WTC11 (cell line): ENCODE measurements around the gene CDC25A. TPM values are rescaled to one million over a fixed set of nuclear protein-coding genes. Genes with fewer than 3 reads are reported as not detected.

Experiments used
- ATAC-seq: fragments of 200-7000 bp; cut with Tn5 transposase; 2 replicates; pipeline ENCODE4 v1.10.0; 2021; ENCODE audit warnings: mild to moderate bottlenecking, moderate library complexity
- CTCF ChIA-PET: fragments of 300-600 bp; sonication (Branson Sonifier 250); formaldehyde crosslinking; loops from one replicate; lab custom pipeline; 2021; ENCODE audit warnings: antibody characterized with exemption; lab: Charles Lee
- POLR2A ChIA-PET: fragments of 350-600 bp; sonication (Branson Sonifier 250); formaldehyde crosslinking; loops from one replicate; lab custom pipeline; 2021; ENCODE audit warnings: antibody characterized with exemption; lab: Charles Lee
- DNase-seq: peaks from one replicate; pipeline ENCODE4 v3.0.0; 2021; ENCODE audit warnings: low spot score
- H3K27ac Mint-ChIP-seq: 2 replicates; pipeline ENCODE4 v1.8.0; 2021; ENCODE audit warnings: mixed read lengths
- H3K27me3 Mint-ChIP-seq: 2 replicates; pipeline ENCODE4 v1.8.0; 2021; ENCODE audit warnings: low read depth, mild to moderate bottlenecking, moderate library complexity, mixed read lengths
- H3K36me3 Mint-ChIP-seq: 2 replicates; pipeline ENCODE4 v1.8.0; 2021; ENCODE audit warnings: mixed read lengths
- H3K4me1 Mint-ChIP-seq: 2 replicates; pipeline ENCODE4 v1.8.0; 2022; ENCODE audit warnings: mixed read lengths
- H3K4me3 Mint-ChIP-seq: 2 replicates; pipeline ENCODE4 v1.8.0; 2021; ENCODE audit warnings: mild to moderate bottlenecking, moderate library complexity, mixed read lengths
- H3K9me3 Mint-ChIP-seq: 2 replicates; pipeline ENCODE4 v1.8.0; 2021; ENCODE audit warnings: mixed read lengths
- ARID4B ChIP-seq: sonication (generic); formaldehyde crosslinking; IDR thresholded peaks from 2 replicates; pipeline ENCODE4 v1.8.0; 2023; ENCODE audit warnings: missing genetic modification reagents, mild to moderate bottlenecking, borderline replicate concordance
- ATF1 ChIP-seq: sonication (generic); formaldehyde crosslinking; IDR thresholded peaks from 2 replicates; pipeline ENCODE4 v1.8.1; 2023; ENCODE audit warnings: mild to moderate bottlenecking, moderate library complexity, missing genetic modification reagents
- ATF2 ChIP-seq: sonication (generic); formaldehyde crosslinking; IDR thresholded peaks from 2 replicates; pipeline ENCODE4 v1.8.1; 2022; ENCODE audit warnings: low read depth, missing genetic modification reagents, borderline replicate concordance
- CTCF ChIP-seq: fragments of 200-600 bp; IDR thresholded peaks from 2 replicates; pipeline ENCODE4 v1.8.0; 2022; ENCODE audit warnings: antibody characterized with exemption
- E2F4 ChIP-seq: sonication (generic); formaldehyde crosslinking; IDR thresholded peaks from 2 replicates; pipeline ENCODE4 v1.8.1; 2022; ENCODE audit warnings: low read depth, mild to moderate bottlenecking, moderate library complexity, missing genetic modification reagents, borderline replicate concordance
- ESRRA ChIP-seq: sonication (generic); formaldehyde crosslinking; IDR thresholded peaks from 2 replicates; pipeline ENCODE4 v1.8.1; 2022; ENCODE audit warnings: mild to moderate bottlenecking, missing genetic modification reagents, borderline replicate concordance
- FOXK1 ChIP-seq: sonication (generic); formaldehyde crosslinking; IDR thresholded peaks from 2 replicates; pipeline ENCODE4 v1.8.0; 2022; ENCODE audit warnings: mild to moderate bottlenecking, moderate library complexity, missing genetic modification reagents
- MAX ChIP-seq: sonication (generic); formaldehyde crosslinking; IDR thresholded peaks from 2 replicates; pipeline ENCODE4 v1.8.0; 2022; ENCODE audit warnings: mild to moderate bottlenecking, missing genetic modification reagents
- MXD4 ChIP-seq: fragments of 250-450 bp; sonication (Bioruptor Pico); IDR thresholded peaks from 2 replicates; pipeline ENCODE4 v1.8.0; 2021; ENCODE audit warnings: mild to moderate bottlenecking, moderate library complexity, borderline replicate concordance
- NFATC4 ChIP-seq: fragments of 250-450 bp; sonication (Bioruptor Pico); IDR thresholded peaks from 2 replicates; pipeline ENCODE4 v1.9.0; 2021; ENCODE audit warnings: mild to moderate bottlenecking
- NR1H2 ChIP-seq: sonication (generic); formaldehyde crosslinking; IDR thresholded peaks from 2 replicates; pipeline ENCODE4 v1.9.0; 2021; ENCODE audit warnings: mild to moderate bottlenecking, moderate library complexity, missing genetic modification reagents
- NR2C2 ChIP-seq: sonication (generic); formaldehyde crosslinking; IDR thresholded peaks from 2 replicates; pipeline ENCODE4 v1.8.0; 2022; ENCODE audit warnings: mild to moderate bottlenecking, missing genetic modification reagents
- PREB ChIP-seq: sonication (generic); formaldehyde crosslinking; IDR thresholded peaks from 2 replicates; pipeline ENCODE4 v1.8.1; 2022; ENCODE audit warnings: mild to moderate bottlenecking, missing genetic modification reagents, moderate library complexity, borderline replicate concordance
- PRRX2 ChIP-seq: fragments of 250-450 bp; sonication (Bioruptor Pico); IDR thresholded peaks from 2 replicates; pipeline ENCODE4 v1.8.0; 2021; ENCODE audit warnings: mild to moderate bottlenecking
- SMAD4 ChIP-seq: sonication (generic); formaldehyde crosslinking; IDR thresholded peaks from 2 replicates; pipeline ENCODE4 v1.8.0; 2022; ENCODE audit warnings: mild to moderate bottlenecking, missing genetic modification reagents
- SP1 ChIP-seq: sonication (generic); formaldehyde crosslinking; conservative IDR thresholded peaks from 2 replicates; pipeline ENCODE4 v1.8.1; 2022; ENCODE audit warnings: missing genetic modification reagents
- TEAD1 ChIP-seq: sonication (generic); formaldehyde crosslinking; IDR thresholded peaks from 2 replicates; pipeline ENCODE4 v1.8.0; 2022; ENCODE audit warnings: mild to moderate bottlenecking, missing genetic modification reagents
- TP53 ChIP-seq: sonication (generic); formaldehyde crosslinking; IDR thresholded peaks from 2 replicates; pipeline ENCODE4 v1.8.1; 2023; ENCODE audit warnings: mild to moderate bottlenecking, missing genetic modification reagents
- ZMAT4 ChIP-seq: fragments of 250-450 bp; sonication (Bioruptor Pico); IDR thresholded peaks from 2 replicates; pipeline ENCODE4 v1.9.0; 2021; ENCODE audit warnings: mild to moderate bottlenecking
- ZNF512 ChIP-seq: sonication (generic); formaldehyde crosslinking; IDR thresholded peaks from 2 replicates; pipeline ENCODE4 v1.8.1; 2022; ENCODE audit warnings: missing genetic modification reagents, borderline replicate concordance
- total RNA-seq: library from RNA; stranded (reverse); gene quantifications from 3 replicates; pipeline ENCODE4 v1.2.3, GENCODE V29; 2021

The CDC25A gene
- total RNA-seq, 1 experiment from 2014 or later, result 57.6 TPM

GRCh38 chr3:48123346-48123745 lies 64.9 kb downstream of the CDC25A start (continued):
- TF ChIP-seq ARID4B (CRISPR knock-in tag) (no peak), NR1H2 (no peak), PREB (no peak)

- Mint-ChIP-seq H3K9me3 (no peaks in the 10 kb centered on the region), H3K4me3 (no peak overlapping the region), H3K27me3 (no peaks in the 10 kb centered on the region), H3K36me3 (no peaks in the 10 kb centered on the region), H3K27ac (no peak overlapping the region), H3K4me1 (peaks cover 21% of the 10 kb centered on the region)
- ChIA-PET POLR2A (no interaction called here), CTCF (interaction anchor here (0.7 to 1.6 kb wide), 4 partner anchors 29 to 285 kb away, joined by 4 to 7 read pairs (median 6); no protein-coding TSS in a partner anchor)
- DNase-seq (no peak), ATAC-seq (no peak)
- TF ChIP-seq TP53 (CRISPR knock-in tag) (no peak), SP1 (no peak), NFATC4 (no peak), ATF1 (CRISPR knock-in tag) (no peak), ZNF512 (no peak), ZMAT4 (CRISPR knock-in tag) (no peak), ESRRA (CRISPR knock-in tag) (no peak), NR2C2 (CRISPR knock-in tag) (no peak)
Observed at GRCh38 chr3:48122504-48122903, 65.7 kb downstream of the CDC25A start.

GRCh38 chr3:48120223-48120622 lies 68.0 kb downstream of the CDC25A start:
- Mint-ChIP-seq H3K4me3 (no peak overlapping the region), H3K4me1 (peaks cover 23% of the 10 kb centered on the region), H3K27me3 (no peaks in the 10 kb centered on the region), H3K27ac (no peak overlapping the region), H3K9me3 (no peaks in the 10 kb centered on the region), H3K36me3 (no peaks in the 10 kb centered on the region)
- ATAC-seq, result peak; percentile 48
- ChIA-PET POLR2A (no interaction called here), CTCF (interaction anchor here (0.7 kb wide), 1 partner anchor 31 kb away, joined by 3 read pairs; no protein-coding TSS in a partner anchor)
- DNase-seq, result no peak
- TF ChIP-seq MAX (CRISPR knock-in tag), result no peak
- TF ChIP-seq PRRX2, result no peak
- no peak for TF ChIP-seq TEAD1
- TF ChIP-seq CTCF, result no peak
- no peak for TF ChIP-seq FOXK1 (CRISPR knock-in tag)
- TF ChIP-seq ATF2 (CRISPR knock-in tag), result no peak
- TF ChIP-seq MXD4, result no peak
- TF ChIP-seq SMAD4 (CRISPR knock-in tag), result no peak
- no peak for TF ChIP-seq E2F4
